Endodermal cell (in vitro differentiated cells): ENCODE data around the gene SYP. TPM values are rescaled to one million over a fixed set of nuclear protein-coding genes. Genes with fewer than 3 reads are reported as not detected.

Experiments
- DNase-seq: peaks from one replicate; pipeline ENCODE4 v3.0.0-alpha.2; 2017
- H3K27ac ChIP-seq: 2 replicates; pipeline ENCODE4 v1.5.1; 2013; ENCODE audit warnings: mild to moderate bottlenecking, low read depth, low read length, moderate library complexity
- H3K27me3 ChIP-seq: 2 replicates; pipeline ENCODE4 v1.6.1; 2013; ENCODE audit warnings: mild to moderate bottlenecking, low read length, moderate library complexity; ENCODE audit not compliant: insufficient read depth, control insufficient read depth, poor library complexity, severe bottlenecking
- H3K36me3 ChIP-seq: 2 replicates; pipeline ENCODE4 v1.7.0; 2013; ENCODE audit warnings: mild to moderate bottlenecking, low read length, moderate library complexity; ENCODE audit not compliant: control insufficient read depth, insufficient read depth
- H3K4me1 ChIP-seq: one replicate; pipeline ENCODE4 v1.7.0; 2013; ENCODE audit warnings: low read length; ENCODE audit not compliant: control insufficient read depth, insufficient read depth
- H3K4me3 ChIP-seq: 2 replicates; pipeline ENCODE4 v1.5.1; 2013; ENCODE audit warnings: mild to moderate bottlenecking, low read length, moderate library complexity
- H3K9ac ChIP-seq: 2 replicates; pipeline ENCODE4 v1.6.1; 2013; ENCODE audit warnings: mild to moderate bottlenecking, low read length, moderate library complexity; ENCODE audit not compliant: poor library complexity, severe bottlenecking; ENCODE audit errors: extremely low read depth
- H3K9me3 ChIP-seq: 2 replicates; pipeline ENCODE4 v1.6.1; 2013; ENCODE audit warnings: mild to moderate bottlenecking, low read length, moderate library complexity; ENCODE audit not compliant: control insufficient read depth
- H3K27ac Mint-ChIP-seq: 2 replicates; pipeline ENCODE4 v1.8.0; 2020; ENCODE audit warnings: mixed read lengths
- H3K27me3 Mint-ChIP-seq: 2 replicates; pipeline ENCODE4 v1.8.0; 2021; ENCODE audit warnings: mild to moderate bottlenecking, mixed read lengths; ENCODE audit not compliant: insufficient read depth
- H3K36me3 Mint-ChIP-seq: 2 replicates; pipeline ENCODE4 v1.8.0; 2020; ENCODE audit warnings: low read depth, mixed read lengths
- H3K4me1 Mint-ChIP-seq: 2 replicates; pipeline ENCODE4 v1.8.0; 2020; ENCODE audit warnings: mixed read lengths
- H3K4me3 Mint-ChIP-seq: 2 replicates; pipeline ENCODE4 v1.8.0; 2020; ENCODE audit warnings: mild to moderate bottlenecking, moderate library complexity, mixed read lengths
- H3K9me3 Mint-ChIP-seq: 2 replicates; pipeline ENCODE4 v1.8.0; 2020; ENCODE audit warnings: mild to moderate bottlenecking, mixed read lengths
- WGBS, 2 experiments: methylation state at CpG; one replicate each; pipeline versions ENCODE4 v1.1.5 to v1.1.7; 2013; ENCODE audit warnings: missing lambda C conversion rate in 2 of 2, mixed read lengths in 1 of 2; ENCODE audit not compliant: insufficient coverage in 1 of 2, insufficient read length in 1 of 2; 5-methylcytosine and 5-hydroxymethylcytosine counted together
- total RNA-seq, 2 donors: library from RNA; stranded (reverse); fragmentation: NEBNext Ultra II Directional in 1 of 2; extraction: Animal tissue kit (Norgen Biotek cat#: 25700) in 1 of 2; gene quantifications; 2 replicates in 1 of 2; 3 replicates in 1 of 2; pipeline ENCODE4 v1.2.1, GENCODE V29; 2021
- TF ChIP-seq, protein P1 (sequence below): fragments of 200-600 bp; sonication (generic); conservative IDR thresholded peaks from 2 replicates; pipeline ENCODE4 v1.5.0; 2021; ENCODE audit warnings: antibody characterized with exemption, mild to moderate bottlenecking

SYP gene
- total RNA-seq, 2 donors from 2014 or later: 0.48 to 0.51 TPM

DNA sequence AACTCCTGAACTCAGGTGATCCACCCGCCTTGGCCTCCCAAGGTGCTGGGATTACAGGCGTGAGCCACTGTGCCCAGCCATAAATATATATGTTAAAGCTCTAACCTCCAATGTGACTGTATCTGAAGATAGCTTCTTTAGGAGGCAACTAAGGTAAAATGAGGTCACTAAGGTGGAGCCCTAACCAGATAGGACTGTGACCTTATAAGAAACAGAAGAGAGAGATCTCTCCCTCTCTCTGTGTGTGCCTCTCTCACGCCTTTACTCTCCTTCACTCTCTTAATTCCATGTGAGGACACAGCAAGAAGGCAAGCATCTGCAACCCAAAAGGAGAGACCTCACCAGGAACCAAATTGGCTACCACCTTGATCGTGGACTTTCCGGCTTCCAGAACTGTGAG, 38.4 kb downstream of the SYP start:
- TF ChIP-seq, protein P1, sequence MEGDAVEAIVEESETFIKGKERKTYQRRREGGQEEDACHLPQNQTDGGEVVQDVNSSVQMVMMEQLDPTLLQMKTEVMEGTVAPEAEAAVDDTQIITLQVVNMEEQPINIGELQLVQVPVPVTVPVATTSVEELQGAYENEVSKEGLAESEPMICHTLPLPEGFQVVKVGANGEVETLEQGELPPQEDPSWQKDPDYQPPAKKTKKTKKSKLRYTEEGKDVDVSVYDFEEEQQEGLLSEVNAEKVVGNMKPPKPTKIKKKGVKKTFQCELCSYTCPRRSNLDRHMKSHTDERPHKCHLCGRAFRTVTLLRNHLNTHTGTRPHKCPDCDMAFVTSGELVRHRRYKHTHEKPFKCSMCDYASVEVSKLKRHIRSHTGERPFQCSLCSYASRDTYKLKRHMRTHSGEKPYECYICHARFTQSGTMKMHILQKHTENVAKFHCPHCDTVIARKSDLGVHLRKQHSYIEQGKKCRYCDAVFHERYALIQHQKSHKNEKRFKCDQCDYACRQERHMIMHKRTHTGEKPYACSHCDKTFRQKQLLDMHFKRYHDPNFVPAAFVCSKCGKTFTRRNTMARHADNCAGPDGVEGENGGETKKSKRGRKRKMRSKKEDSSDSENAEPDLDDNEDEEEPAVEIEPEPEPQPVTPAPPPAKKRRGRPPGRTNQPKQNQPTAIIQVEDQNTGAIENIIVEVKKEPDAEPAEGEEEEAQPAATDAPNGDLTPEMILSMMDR: no peak
- Histone ChIP-seq H3K27me3 (peaks cover 10% of the 10 kb centered on the region), H3K27ac (no peak overlapping the region), H3K4me3 (no peak overlapping the region), H3K9ac (no peak overlapping the region), H3K4me1 (no peaks in the 10 kb centered on the region), H3K36me3 (no peaks in the 10 kb centered on the region), H3K9me3 (no peaks in the 10 kb centered on the region)
- Mint-ChIP-seq H3K9me3 (peaks cover 60% of the 10 kb centered on the region), H3K36me3 (no peaks in the 10 kb centered on the region), H3K4me1 (no peaks in the 10 kb centered on the region), H3K4me3 (no peak overlapping the region), H3K27me3 (peaks cover 57% of the 10 kb centered on the region), H3K27ac (no peak overlapping the region)
- 80 to 92% methylated on average over 3 to 4 of the region's 5 CpGs for WGBS, 2 experiments
- no peak for DNase-seq

DNA sequence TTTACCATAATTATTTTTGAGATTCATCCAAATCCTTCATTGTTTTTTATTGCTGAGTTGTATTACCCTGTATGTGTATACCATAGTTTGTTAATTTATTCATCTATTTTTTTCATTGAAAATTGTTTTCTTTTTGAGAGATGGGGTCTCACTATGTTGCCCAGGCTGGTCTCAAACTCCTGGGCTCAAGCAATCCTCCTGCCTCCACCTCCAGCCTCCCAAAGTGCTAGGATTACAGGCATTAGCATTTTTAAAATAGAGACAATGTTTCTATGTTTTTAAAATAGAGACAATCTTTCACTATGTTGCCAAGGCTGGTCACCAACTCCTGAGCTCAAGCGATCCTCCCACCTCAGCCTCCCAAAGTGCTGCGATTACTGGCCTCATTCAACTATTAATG, 39.1 kb downstream of the SYP start:
- no peak overlapping the region for H3K27ac ChIP-seq
- no peaks in the 10 kb centered on the region for H3K4me1 Mint-ChIP-seq
- WGBS, 2 experiments: no CpG with 5 or more reads among the region's 2 CpGs
- peaks cover 6% of the 10 kb centered on the region for H3K27me3 ChIP-seq
- H3K27me3 Mint-ChIP-seq: peaks cover 54% of the 10 kb centered on the region
- H3K27ac Mint-ChIP-seq: no peak overlapping the region
- H3K9me3 Mint-ChIP-seq: peaks cover 63% of the 10 kb centered on the region
- no peaks in the 10 kb centered on the region for H3K36me3 ChIP-seq
- H3K36me3 Mint-ChIP-seq: no peaks in the 10 kb centered on the region
- H3K9me3 ChIP-seq: no peaks in the 10 kb centered on the region
- H3K4me1 ChIP-seq: no peaks in the 10 kb centered on the region
- no peak for DNase-seq
- TF ChIP-seq, protein P1: no peak
- no peak overlapping the region for H3K9ac ChIP-seq
- no peak overlapping the region for H3K4me3 Mint-ChIP-seq
- no peak overlapping the region for H3K4me3 ChIP-seq

DNA sequence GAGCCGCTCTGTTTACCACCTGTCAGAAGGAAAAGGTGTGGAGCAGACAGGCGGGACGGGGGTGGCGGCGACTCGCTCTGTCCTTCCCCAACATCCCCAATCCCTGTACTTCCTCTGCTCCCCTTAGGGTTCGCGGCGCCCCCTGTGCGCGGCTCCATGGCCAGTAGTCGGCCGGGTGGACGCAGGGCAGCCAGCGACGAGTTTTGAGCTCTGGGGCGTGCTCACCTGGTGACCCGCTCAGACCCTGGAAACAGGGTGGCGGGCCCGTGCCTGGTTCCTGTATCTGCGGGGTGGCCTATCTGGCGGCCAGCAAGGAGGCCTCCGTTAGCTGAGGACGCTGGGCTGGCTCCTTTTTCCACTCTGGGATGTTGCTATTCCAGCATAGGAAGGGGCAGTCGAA, 42.8 kb downstream of the SYP start:
- peak overlapping the region; percentile 74 for H3K4me3 Mint-ChIP-seq
- Histone ChIP-seq H3K9me3 (no peaks in the 10 kb centered on the region), H3K4me3 (no peak overlapping the region), H3K4me1 (no peaks in the 10 kb centered on the region), H3K36me3 (no peaks in the 10 kb centered on the region), H3K9ac (no peak overlapping the region), H3K27me3 (no peaks in the 10 kb centered on the region), H3K27ac (no peak overlapping the region)
- H3K9me3 Mint-ChIP-seq: peaks cover 62% of the 10 kb centered on the region
- no peaks in the 10 kb centered on the region for H3K4me1 Mint-ChIP-seq
- 84 to 90% methylated on average over 2 to 21 of the region's 25 CpGs for WGBS, 2 experiments
- no peaks in the 10 kb centered on the region for H3K36me3 Mint-ChIP-seq
- TF ChIP-seq, protein P1: no peak
- no peak overlapping the region for H3K27ac Mint-ChIP-seq
- peaks cover 38% of the 10 kb centered on the region for H3K27me3 Mint-ChIP-seq
- peak; percentile 57 for DNase-seq
